HT-29 (cell line): ENCODE results near the gene LDHD. TPM values are rescaled to one million over a fixed set of nuclear protein-coding genes. Genes with fewer than 3 reads are reported as not detected.

Experiments used
- DNase-seq: peaks from one replicate; pipeline ENCODE4 v3.0.0-alpha.2; 2015; ENCODE audit warnings: low spot score
- total RNA-seq: library from RNA; depleted of rRNA; stranded (reverse); fragments of >200 nt; shearing (Covaris generic); gene quantifications from 2 replicates; pipeline ENCODE4 v1.2.3, GENCODE V29; 2014

The LDHD gene
- total RNA-seq, 1 experiment from 2014 or later = 1.4 TPM

- DNase-seq = no peak
Observed at GRCh38 chr16:75081179-75081859, 35.3 kb downstream of the LDHD start.

DNA sequence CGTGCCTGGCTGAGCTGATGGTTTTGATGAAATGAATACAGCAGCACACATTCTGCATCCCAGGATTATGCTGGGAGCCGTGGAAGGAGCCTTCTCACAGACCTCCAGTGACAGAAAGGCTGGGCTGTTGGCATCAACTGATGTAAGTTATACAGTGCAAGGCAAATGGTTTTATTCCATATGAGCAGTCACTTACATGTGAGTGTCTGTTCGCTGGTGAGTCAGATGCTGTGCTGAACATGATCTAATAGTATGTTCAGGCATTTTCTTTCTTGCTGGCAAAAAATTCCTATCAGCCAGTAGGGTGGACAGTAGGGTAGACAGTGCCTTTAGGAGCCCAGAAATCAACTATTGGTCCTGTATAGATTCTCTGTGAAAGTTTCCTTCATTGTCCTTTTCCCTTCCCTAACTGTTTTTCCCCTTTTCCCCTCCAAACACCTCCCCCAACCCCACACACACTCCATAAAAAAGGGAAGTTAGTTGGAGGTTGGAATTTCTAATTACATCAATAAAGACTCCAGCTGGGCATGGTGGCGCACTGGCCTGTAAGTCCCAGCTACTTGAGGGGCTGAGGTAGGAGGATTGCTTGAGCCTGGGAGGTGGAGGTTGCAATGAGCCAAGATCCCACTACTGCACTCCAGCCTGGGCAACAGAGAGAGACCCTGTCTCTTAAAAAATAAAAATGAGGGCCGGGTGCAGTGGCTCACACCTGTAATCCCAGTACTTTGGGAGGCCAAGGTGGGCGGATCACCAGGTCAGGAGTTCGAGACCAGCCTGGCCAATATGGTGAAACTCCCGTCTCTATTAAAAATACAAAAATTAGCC is 36.2 kb downstream of the LDHD start:
- DNase-seq = no peak

GRCh38 chr16:75079346-75079926 is 37.1 kb downstream of the LDHD start:
- DNase-seq = no peak

DNA sequence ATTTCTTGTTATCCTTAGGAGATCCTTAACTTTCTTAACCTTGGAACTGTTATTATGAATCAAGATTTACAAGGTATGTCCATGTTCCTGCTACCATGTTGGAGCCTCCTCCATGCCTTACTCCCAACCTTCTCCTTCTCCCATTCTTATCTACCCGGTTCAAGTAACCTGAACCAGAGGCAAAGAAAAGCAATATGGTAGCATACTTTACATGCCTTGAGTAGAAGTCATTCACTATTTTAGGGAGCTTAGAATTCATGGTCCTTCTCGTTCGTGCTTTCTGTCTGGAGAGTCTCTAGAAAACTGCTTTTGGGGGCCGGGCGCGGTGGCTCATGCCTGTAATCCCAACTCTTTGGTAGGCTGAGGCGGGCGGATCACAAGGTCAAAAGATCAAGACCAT is 37.7 kb downstream of the LDHD start:
- DNase-seq = no peak

GRCh38 chr16:75075688-75076268 is 40.8 kb downstream of the LDHD start:
- no peak for DNase-seq

DNA sequence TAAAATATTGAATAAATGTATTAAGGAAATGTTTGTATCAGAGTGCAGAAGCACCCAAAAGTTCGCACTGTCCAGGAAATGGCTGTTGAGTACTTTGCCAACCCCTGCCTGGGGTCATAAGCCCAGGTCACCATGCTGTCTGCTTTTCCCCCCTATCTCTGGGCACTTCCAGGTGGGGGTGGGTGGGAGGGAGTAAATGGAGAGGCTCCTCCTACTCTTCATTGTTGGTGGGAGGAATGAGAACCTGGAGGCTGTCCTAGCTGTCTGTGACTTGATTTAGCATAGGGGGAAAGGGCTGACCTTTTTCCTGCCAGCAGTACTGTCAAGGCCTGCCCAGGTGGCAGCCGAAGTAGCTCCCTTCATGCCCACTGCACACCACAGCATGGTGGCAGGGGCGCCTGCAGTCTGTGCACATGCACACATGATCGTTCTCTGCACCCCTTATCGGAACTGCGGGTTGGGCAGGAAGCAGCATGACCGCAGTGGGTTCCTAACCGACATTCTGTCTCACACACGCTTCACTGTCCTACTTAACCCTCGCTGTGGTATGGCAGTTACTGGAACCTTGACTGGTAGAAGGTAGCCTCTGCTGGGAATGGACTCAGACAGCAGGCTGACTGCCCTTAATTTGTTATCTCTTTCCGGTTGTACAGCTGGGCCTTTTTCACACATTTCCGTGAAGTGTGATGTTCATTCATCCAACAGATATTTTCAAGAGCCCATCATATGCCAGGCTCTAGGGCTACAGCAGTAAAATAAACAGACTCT is 41.5 kb downstream of the LDHD start:
- DNase-seq = no peak

- no peak for DNase-seq
Observed at GRCh38 chr16:75074304-75074793, 42.2 kb downstream of the LDHD start.

DNA sequence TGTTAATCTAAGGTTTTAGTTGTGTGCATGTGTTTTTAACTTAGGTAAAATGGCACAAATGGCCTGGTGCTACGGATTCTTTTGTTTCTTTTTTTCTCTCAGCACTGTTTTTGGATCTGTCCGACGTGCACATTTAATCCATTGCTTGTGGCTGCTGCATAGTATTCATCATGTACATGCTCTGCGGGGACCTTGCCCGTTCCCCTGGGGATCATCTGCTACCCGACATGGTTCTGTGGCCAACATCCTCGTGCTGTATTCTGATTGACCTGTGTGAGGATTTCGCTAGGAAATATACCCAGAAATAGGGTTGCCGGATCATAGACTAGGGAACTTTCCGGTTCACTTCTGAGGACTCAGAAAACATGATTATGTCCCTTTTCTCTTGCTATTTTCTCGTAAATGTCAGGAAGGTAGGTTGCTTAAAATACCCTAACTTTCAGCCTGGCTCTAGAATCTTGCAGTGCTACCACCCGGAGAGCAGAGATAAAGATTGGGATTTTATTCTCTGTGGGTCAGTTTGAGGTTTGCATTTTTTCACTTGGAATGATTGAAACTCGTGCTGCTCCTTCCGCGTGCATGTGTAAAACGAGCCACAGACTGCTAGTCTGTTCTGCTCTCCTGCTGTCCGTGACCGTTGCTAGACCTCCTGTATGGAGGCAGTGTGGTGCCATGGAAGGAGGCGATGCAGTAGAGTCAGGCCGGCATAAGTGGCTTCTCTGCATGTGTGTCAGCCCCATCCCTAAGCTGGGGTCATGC is 42.9 kb downstream of the LDHD start:
- DNase-seq = no peak

DNA sequence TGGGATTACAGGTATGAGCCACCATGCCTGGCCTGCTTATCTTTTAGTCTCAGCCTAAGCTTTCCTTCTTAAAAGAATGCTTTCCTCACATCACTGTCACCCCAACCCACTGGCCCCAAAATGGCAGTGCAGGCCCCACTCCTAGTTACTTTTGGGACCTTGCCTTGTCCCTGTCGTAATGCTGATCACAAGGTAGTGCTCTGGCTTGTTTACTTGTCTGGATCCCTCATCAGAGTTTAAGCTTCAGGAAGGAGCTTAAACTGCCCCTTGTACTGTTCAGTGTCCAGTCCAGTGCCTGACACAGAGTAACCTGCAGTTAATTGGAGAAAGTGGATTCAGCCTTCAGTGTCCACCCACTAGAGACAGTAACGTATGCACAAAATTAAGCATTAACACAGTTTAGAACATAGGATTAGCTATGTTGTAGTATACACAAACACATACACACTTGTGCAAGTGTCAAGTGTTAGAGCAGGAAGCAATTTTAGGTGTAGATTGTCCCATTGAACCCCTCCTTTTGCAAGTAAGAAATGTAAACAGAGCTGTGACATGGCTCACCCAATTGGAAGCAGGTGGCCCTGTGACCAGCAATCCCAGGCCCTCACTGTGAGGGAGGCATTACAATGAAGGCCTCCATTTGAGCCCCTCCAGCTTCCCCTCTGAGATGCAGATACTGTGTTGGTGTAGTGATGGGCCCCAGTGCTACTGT is 44.2 kb downstream of the LDHD start:
- no peak for DNase-seq

DNA sequence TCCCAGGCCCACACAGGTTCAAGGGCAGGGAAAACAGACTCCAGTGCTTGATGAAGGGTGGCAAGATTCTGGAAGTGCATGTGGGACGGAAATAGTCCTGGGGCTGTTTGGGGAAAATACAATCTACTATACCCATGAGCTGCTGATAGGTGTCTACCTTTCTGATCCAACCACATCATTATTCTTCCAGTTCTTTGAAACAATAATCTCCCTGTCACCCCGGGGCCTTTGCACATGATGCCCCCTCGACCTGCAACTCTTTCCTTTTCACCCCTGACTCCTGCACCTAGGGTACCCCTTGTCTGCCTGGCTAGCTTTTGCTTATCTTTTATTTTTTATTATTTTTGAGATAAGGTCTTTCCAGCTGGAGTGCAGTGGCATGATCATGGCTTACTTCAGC is 45.0 kb downstream of the LDHD start:
- DNase-seq = no peak

GRCh38 chr16:75070012-75070841 is 46.4 kb downstream of the LDHD start:
- DNase-seq = no peak

- no peak for DNase-seq
Observed at GRCh38 chr16:75068085-75069031, 48.2 kb downstream of the LDHD start.

DNA sequence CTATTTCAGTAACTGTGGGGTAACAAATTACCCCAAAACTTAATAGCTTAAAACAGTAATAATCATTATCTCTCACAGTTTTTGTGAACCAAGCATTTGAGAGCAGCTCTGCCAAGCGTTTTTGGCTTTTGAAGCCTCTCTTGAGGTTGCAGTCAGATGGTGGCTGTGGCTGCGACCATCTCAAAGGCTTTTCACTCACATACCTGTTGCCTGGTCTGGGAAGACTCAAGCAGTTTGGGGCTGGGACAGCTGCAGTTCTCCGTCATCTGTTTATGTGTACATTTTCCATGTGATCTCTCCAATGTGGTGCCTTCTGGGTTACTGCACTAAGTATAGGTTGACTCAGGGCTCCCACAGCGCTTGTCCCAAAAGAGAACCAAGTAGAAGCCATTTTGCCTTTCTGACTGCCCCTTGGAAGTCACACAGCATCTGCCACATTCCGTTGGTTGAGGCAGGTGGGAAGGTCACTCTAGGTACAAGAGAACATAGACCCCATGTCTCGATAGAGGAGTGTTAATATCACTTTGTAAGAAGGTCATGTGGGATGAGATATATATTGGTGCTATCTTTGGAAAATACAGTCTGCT is 49.6 kb downstream of the LDHD start:
- DNase-seq = no peak

GRCh38 chr16:75065521-75066149 is 50.9 kb downstream of the LDHD start:
- peak; percentile 59 for DNase-seq

DNA sequence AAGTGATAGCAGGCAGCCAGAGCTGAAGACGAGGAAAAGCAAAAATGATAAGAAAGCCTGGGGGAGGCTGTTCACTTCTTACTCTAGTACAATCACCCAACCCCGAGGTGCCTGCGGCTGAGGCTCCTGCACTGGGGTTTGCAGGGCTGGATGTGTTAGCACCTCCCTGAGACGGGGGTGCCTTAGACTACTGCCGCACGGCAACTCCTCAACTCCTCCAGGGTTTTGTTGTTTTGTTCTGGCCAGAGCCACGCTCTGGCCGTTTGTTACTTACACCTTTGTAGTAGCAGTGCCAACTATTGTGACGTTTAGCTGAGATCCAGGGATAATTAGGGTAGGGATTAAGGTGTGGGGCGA is 51.5 kb downstream of the LDHD start:
- DNase-seq = peak; percentile 61

DNA sequence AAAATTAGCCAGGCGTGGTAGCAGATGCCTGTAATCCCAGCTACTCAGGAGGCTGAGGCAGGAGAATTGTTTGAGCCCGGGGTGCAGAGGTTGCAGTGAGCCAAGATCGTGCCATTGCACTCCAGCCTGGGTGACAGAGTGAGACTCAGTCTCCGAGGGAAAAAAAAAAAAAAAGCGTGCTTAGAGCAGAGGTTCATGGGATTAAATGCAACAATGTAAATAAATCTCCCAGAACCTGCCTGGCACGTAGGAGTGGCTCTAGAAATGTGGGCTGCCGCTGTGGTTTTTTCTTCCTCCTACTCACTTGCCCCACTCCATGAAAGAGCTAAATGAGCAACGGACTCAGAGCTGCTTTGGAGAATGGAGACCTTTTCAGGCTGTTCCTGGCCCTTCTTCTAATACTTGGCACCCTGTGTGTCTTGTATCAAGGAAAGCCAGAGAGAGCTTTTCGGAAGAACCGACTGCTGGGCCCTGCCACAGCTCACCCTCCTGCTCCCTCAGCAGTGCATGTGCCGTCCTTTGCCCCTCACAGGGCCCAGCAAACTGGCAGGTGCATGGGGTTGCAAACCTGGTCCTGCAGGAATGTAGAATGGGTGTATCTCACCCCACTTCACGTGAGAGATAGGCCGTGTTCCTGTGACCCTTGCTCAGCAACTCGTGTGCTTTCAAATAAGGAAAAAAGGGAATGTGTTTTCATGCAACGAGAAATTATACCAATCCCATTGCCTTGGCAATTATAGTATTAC is 52.0 kb downstream of the LDHD start:
- peak; percentile 83 for DNase-seq
